ENCODE results near the gene CCDC73. TPM values are rescaled to one million over a fixed set of nuclear protein-coding genes. Genes with fewer than 3 reads are reported as not detected.
A peak's percentile ranks its signal among the peaks of the same experiment; 100 is the strongest.

CCDC73 gene
- polyA plus RNA-seq, 1 of the 3 experiments (the other 2 are of a cell fraction), result not detected

DNA sequence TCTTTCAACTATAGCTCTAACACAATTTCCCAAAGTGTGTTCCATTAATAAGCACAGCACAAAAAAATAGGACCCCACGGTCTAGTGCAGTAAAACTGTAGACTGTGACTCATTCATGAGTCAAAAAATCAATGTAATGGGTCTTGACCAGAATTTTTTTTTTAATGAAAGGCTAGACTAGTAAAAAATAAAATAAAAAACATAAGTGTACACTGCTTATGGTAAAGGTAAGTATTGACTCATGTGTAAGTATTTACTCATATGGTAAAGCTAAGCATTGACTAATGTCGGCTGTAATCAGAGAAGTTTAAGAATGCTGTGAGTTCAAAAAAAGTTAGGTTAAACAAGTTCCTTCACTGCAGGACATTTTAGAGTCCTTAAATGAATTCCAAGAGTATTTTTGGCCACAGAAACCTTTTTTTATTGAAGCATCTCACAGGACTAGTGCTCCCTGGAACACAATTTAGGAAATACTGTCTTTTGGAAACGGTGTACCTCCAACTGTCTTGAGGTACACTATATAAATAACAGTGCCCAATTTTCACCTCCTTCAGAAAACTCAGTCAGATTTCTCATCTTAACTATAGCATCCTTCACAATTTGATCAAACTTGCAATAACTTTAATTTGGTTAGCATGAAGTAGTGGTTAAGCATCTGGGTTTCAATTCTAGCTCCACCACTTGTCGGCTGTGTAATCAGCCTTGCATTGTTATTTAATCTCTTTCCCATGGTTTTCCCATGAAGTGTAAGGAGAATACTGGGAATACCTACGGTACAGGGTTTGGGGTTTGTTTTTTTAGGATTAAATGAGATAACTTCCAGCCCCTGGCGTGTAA lies 2.1 kb downstream of the CCDC73 start:
- no peaks in the 10 kb centered on the region for H3K4me1 ChIP-seq (ENCODE audit: control insufficient read depth in 1 of 2, insufficient read depth in 2 of 2, low read depth in 1 of 2, low read length in 1 of 2)
- no peaks in the 10 kb centered on the region for H3K79me2 ChIP-seq (ENCODE audit: insufficient read depth)
- no peaks in the 10 kb centered on the region for H3K9me3 ChIP-seq
- peaks cover 23% of the 10 kb centered on the region for H3K27me3 ChIP-seq (ENCODE audit: insufficient read depth)
- TF ChIP-seq, protein P1, sequence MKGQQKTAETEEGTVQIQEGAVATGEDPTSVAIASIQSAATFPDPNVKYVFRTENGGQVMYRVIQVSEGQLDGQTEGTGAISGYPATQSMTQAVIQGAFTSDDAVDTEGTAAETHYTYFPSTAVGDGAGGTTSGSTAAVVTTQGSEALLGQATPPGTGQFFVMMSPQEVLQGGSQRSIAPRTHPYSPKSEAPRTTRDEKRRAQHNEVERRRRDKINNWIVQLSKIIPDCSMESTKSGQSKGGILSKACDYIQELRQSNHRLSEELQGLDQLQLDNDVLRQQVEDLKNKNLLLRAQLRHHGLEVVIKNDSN (IDR thresholded peaks at IDR 0.05; ENCODE audit: borderline replicate concordance, low read depth), result no peak
- TF ChIP-seq FOXJ3 (CRISPR knock-in tag; IDR thresholded peaks at IDR 0.05), result no peak
- no peak for TF ChIP-seq EZH2phosphoT487 (IDR thresholded peaks at IDR 0.05; ENCODE audit: borderline replicate concordance, low read depth)
- no peak for TF ChIP-seq EP300 (IDR thresholded peaks at IDR 0.05; ENCODE audit: borderline replicate concordance in 1 of 2, low read depth in 1 of 2, low read length in 1 of 2)
- no peak for TF ChIP-seq POLR2AphosphoS5 (IDR thresholded peaks at IDR 0.05; ENCODE audit: low read depth, low read length)
- TF ChIP-seq, protein P2, sequence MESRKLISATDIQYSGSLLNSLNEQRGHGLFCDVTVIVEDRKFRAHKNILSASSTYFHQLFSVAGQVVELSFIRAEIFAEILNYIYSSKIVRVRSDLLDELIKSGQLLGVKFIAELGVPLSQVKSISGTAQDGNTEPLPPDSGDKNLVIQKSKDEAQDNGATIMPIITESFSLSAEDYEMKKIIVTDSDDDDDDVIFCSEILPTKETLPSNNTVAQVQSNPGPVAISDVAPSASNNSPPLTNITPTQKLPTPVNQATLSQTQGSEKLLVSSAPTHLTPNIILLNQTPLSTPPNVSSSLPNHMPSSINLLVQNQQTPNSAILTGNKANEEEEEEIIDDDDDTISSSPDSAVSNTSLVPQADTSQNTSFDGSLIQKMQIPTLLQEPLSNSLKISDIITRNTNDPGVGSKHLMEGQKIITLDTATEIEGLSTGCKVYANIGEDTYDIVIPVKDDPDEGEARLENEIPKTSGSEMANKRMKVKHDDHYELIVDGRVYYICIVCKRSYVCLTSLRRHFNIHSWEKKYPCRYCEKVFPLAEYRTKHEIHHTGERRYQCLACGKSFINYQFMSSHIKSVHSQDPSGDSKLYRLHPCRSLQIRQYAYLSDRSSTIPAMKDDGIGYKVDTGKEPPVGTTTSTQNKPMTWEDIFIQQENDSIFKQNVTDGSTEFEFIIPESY (IDR thresholded peaks at IDR 0.05; ENCODE audit: borderline replicate concordance, low read depth), result no peak
- no peak for TF ChIP-seq GABPA (IDR thresholded peaks at IDR 0.05; ENCODE audit: low read depth)
- no peak for TF ChIP-seq NFIC (IDR thresholded peaks at IDR 0.05; ENCODE audit: borderline replicate concordance)
- TF ChIP-seq FOXM1 (IDR thresholded peaks at IDR 0.05; ENCODE audit: low read depth), result no peak
- TF ChIP-seq TCF12 (IDR thresholded peaks at IDR 0.05), result no peak
- no peak for TF ChIP-seq GATA2 (CRISPR knock-in tag; IDR thresholded peaks at IDR 0.05)
- H3K4me3 ChIP-seq (ENCODE audit: low read depth in 2 of 2, low read length in 1 of 2), result peak overlapping the region; percentile 18 to 43; a peak in 2 of 4 replicates
- no peaks in the 10 kb centered on the region for H4K20me1 ChIP-seq (ENCODE audit: insufficient read depth)
- H3F3A ChIP-seq (replicated peaks; ENCODE audit: insufficient read depth), result no peaks in the 10 kb centered on the region
- peak overlapping the region; percentile 68 for H3K4me2 ChIP-seq
- no peak for DNase-seq
- no peak overlapping the region for H2AFZ ChIP-seq (ENCODE audit: low read depth)
- ChIA-PET CTCF (interaction anchor here (0.5 to 2.6 kb wide), 22 partner anchors 8 to 471 kb away, joined by 3 to 16 read pairs (median 4); partner anchors contain the start of gene QSER1), POLR2A (no interaction called here)
- H3K27ac ChIP-seq (ENCODE audit: low read depth in 2 of 2, low read length in 1 of 2), result no peak overlapping the region
- no peaks in the 10 kb centered on the region for H3K9me2 ChIP-seq
- no peaks in the 10 kb centered on the region for H3K36me3 ChIP-seq (replicated peaks in 1 of 2; ENCODE audit: control insufficient read depth in 1 of 2, insufficient read depth in 2 of 2, low read length in 1 of 2)
- H3K9ac ChIP-seq, result no peak overlapping the region
- 8% methylated on average over 6 of the region's 6 CpGs for WGBS (ENCODE audit: low lambda C conversion rate)

DNA sequence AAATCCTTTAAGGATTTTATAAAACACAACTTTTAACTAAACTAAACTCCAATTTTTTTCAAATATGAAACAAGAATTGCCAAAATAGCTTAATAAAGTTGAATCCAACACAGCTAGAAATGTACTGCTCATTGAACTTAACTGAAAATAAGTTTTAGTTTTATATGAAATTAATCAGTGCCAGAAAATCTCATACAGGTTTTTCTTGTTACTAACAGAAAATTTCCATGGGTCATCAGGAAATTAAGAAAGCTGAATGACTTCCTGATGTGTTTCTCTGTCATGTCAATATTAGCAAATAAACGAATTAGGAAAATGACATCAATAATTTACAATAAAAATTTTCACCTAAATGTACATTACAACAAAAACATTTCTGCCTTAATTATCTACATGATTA lies 3.5 kb downstream of the CCDC73 start:
- H3K27me3 ChIP-seq (ENCODE audit: insufficient read depth), result peaks cover 23% of the 10 kb centered on the region
- H3K27ac ChIP-seq (ENCODE audit: low read depth in 2 of 2, low read length in 1 of 2), result no peak overlapping the region
- no peak overlapping the region for H3K4me2 ChIP-seq
- H3K4me3 ChIP-seq (ENCODE audit: low read depth in 2 of 2, low read length in 1 of 2), result no peak overlapping the region
- ChIA-PET CTCF (interaction anchor here (1.2 to 2.6 kb wide), 3 partner anchors 43 to 467 kb away, joined by 3 to 13 read pairs (median 7); no protein-coding TSS in a partner anchor), POLR2A (no interaction called here)
- DNase-seq, result no peak
- H3K9me2 ChIP-seq, result no peaks in the 10 kb centered on the region
- no peak overlapping the region for H3K9ac ChIP-seq
- no peaks in the 10 kb centered on the region for H3K79me2 ChIP-seq (ENCODE audit: insufficient read depth)
- no peak overlapping the region for H2AFZ ChIP-seq (ENCODE audit: low read depth)
- no peaks in the 10 kb centered on the region for H3K9me3 ChIP-seq
- no peaks in the 10 kb centered on the region for H3F3A ChIP-seq (replicated peaks; ENCODE audit: insufficient read depth)
- no peaks in the 10 kb centered on the region for H4K20me1 ChIP-seq (ENCODE audit: insufficient read depth)
- 6% methylated on average over 1 of the region's 1 CpG for WGBS (ENCODE audit: low lambda C conversion rate)
- H3K36me3 ChIP-seq (replicated peaks in 1 of 2; ENCODE audit: control insufficient read depth in 1 of 2, insufficient read depth in 2 of 2, low read length in 1 of 2), result no peaks in the 10 kb centered on the region
- TF ChIP-seq, protein P1 (IDR thresholded peaks at IDR 0.05; ENCODE audit: borderline replicate concordance, low read depth), result no peak
- TF ChIP-seq POLR2AphosphoS5 (IDR thresholded peaks at IDR 0.05; ENCODE audit: low read depth, low read length) (no peak), RCOR1 (IDR thresholded peaks at IDR 0.05; ENCODE audit: low read length) (no peak), YY1 (IDR thresholded peaks at IDR 0.05; ENCODE audit: low read depth) (no peak), MXI1 (IDR thresholded peaks at IDR 0.05; ENCODE audit: low read depth, low read length) (no peak), TAF1 (IDR thresholded peaks at IDR 0.05; ENCODE audit: borderline replicate concordance, low read depth, low read length) (no peak)
- TF ChIP-seq, protein P2 (IDR thresholded peaks at IDR 0.05; ENCODE audit: borderline replicate concordance, low read depth), result no peak
- no peaks in the 10 kb centered on the region for H3K4me1 ChIP-seq (ENCODE audit: control insufficient read depth in 1 of 2, insufficient read depth in 2 of 2, low read depth in 1 of 2, low read length in 1 of 2)

All from SK-N-SH (cell line).